ENCODE results near the gene ZSWIM3.

GRCh38 chr20:45848421-45848820 is 9.0 kb upstream of the ZSWIM3 start:
- no peak for TF ChIP-seq CTCF (IDR thresholded peaks at IDR 0.05; ENCODE audit: extremely low read depth in 1 of 2, insufficient read depth in 1 of 2, low read depth in 1 of 2, low read length in 2 of 2)
- TF ChIP-seq EZH2 (IDR thresholded peaks at IDR 0.05; ENCODE audit: borderline replicate concordance, low read depth, low read length, severe bottlenecking), result no peak
- no peak for TF ChIP-seq POLR2AphosphoS5 (IDR thresholded peaks at IDR 0.05; ENCODE audit: insufficient read depth, low read depth, low read length)
